ENCODE results near the gene GAB2. TPM values are rescaled to one million over a fixed set of nuclear protein-coding genes. Genes with fewer than 3 reads are reported as not detected.
A peak's percentile ranks its signal among the peaks of the same experiment; 100 is the strongest.

The GAB2 gene
- total and polyA plus RNA-seq, 2 of the 4 experiments (the other 2 are of a cell fraction) = 3.3 to 5.9 TPM

DNA sequence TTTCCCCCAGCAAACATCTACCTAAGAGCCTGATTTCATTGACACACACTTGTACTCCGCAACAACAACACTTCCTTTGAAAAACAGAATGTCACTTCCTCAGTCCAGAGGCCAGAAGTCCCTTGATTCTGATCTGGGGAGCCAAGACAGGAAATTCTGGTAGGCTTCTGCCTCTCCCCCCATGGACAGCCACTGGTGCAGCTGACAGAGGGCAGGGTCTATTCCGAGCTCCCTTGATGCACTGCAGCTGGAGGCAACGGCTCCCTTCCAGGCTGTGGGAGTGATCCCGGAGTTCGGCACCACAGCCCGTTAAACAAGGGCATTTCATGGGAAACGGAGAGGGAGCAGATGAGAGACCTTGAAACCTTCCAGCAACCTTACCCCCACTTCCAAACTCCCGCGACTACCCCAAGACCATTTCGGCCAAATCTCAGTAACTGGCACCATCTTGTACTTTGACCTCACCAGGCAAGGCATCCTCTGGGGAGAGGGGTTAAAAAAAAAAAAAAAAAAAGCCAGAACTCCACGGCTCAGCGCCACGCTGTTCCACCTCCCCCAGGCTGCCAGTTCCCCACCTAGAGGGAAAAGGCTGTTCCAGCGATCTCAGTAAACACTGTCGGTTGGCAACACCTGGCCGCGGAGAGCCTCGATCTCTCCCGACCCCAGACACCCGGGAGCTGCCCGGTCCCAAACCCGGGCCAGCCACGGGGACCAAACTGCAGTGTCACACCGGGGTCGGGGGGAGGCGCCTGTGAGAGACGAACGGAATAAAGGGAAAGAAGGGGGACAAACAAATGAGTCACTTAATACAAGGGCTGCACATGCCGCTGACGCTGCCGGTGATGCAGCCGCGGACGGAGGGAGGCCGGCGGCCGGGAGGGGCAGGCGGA, 1.1 kb downstream of the GAB2 start (continued):
- TF ChIP-seq POLR2A (IDR thresholded peaks at IDR 0.05; ENCODE audit: low read depth, low read length) (peak; percentile 65; the same call in 1 of the 2 replicates), MAFK (IDR thresholded peaks at IDR 0.05; ENCODE audit: low read depth, low read length) (no peak), CHD1 (IDR thresholded peaks at IDR 0.05; ENCODE audit: low read depth, low read length) (peak; percentile 95; the same call in 1 of the 2 replicates), RAD21 (IDR thresholded peaks at IDR 0.05; ENCODE audit: low read length) (peak; percentile 57), RFX5 (IDR thresholded peaks at IDR 0.05; ENCODE audit: low read depth, low read length) (no peak), FOS (IDR thresholded peaks at IDR 0.05; ENCODE audit: low read depth, low read length) (peak; percentile 90)
- TF ChIP-seq, protein P1, sequence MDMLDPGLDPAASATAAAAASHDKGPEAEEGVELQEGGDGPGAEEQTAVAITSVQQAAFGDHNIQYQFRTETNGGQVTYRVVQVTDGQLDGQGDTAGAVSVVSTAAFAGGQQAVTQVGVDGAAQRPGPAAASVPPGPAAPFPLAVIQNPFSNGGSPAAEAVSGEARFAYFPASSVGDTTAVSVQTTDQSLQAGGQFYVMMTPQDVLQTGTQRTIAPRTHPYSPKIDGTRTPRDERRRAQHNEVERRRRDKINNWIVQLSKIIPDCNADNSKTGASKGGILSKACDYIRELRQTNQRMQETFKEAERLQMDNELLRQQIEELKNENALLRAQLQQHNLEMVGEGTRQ (IDR thresholded peaks at IDR 0.05; ENCODE audit: low read depth, low read length) = peak; percentile 52; the same call in 1 of the 2 replicates

Data from IMR-90 (cell line).